Kidney epithelial cell (primary cell): ENCODE results near the gene SLC6A9. TPM values are rescaled to one million over a fixed set of nuclear protein-coding genes. Genes with fewer than 3 reads are reported as not detected.

Experiments
- DNase-seq: peaks from one replicate; pipeline ENCODE4 v3.0.0-alpha.2; 2010; ENCODE audit warnings: low read depth
- H3K27me3 ChIP-seq: 2 replicates; pipeline ENCODE4 v1.6.0; 2011; ENCODE audit warnings: low read length; ENCODE audit not compliant: control insufficient read depth, insufficient read depth
- H3K36me3 ChIP-seq: 2 replicates; pipeline ENCODE4 v1.5.1; 2011; ENCODE audit warnings: low read length; ENCODE audit not compliant: control insufficient read depth, insufficient read depth
- H3K4me3 ChIP-seq: 2 replicates; pipeline ENCODE4 v1.5.1; 2011; ENCODE audit warnings: low read depth, mild to moderate bottlenecking, control low read depth, low read length
- total RNA-seq: library from RNA; depleted of rRNA; stranded (reverse); fragments of >200 nt; gene quantifications from 2 replicates; pipeline ENCODE4 v1.2.3, GENCODE V29; 2015
- TF ChIP-seq, protein P1 (sequence below): IDR thresholded peaks from 2 replicates; pipeline ENCODE4 v1.5.1; 2011; ENCODE audit warnings: mild to moderate bottlenecking, moderate library complexity, low read length, control low read depth, inconsistent platforms; ENCODE audit not compliant: insufficient read depth, poor library complexity, severe bottlenecking

SLC6A9 gene
- total RNA-seq, 1 donor from 2014 or later = 22.4 TPM

GRCh38 chr1:44016041-44016889 lies 15.0 kb downstream of the SLC6A9 start:
- no peak overlapping the region for H3K4me3 ChIP-seq
- H3K36me3 ChIP-seq = no peaks in the 10 kb centered on the region
- DNase-seq = no peak
- peaks cover 15% of the 10 kb centered on the region for H3K27me3 ChIP-seq
- TF ChIP-seq, protein P1, sequence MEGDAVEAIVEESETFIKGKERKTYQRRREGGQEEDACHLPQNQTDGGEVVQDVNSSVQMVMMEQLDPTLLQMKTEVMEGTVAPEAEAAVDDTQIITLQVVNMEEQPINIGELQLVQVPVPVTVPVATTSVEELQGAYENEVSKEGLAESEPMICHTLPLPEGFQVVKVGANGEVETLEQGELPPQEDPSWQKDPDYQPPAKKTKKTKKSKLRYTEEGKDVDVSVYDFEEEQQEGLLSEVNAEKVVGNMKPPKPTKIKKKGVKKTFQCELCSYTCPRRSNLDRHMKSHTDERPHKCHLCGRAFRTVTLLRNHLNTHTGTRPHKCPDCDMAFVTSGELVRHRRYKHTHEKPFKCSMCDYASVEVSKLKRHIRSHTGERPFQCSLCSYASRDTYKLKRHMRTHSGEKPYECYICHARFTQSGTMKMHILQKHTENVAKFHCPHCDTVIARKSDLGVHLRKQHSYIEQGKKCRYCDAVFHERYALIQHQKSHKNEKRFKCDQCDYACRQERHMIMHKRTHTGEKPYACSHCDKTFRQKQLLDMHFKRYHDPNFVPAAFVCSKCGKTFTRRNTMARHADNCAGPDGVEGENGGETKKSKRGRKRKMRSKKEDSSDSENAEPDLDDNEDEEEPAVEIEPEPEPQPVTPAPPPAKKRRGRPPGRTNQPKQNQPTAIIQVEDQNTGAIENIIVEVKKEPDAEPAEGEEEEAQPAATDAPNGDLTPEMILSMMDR = no peak

DNA sequence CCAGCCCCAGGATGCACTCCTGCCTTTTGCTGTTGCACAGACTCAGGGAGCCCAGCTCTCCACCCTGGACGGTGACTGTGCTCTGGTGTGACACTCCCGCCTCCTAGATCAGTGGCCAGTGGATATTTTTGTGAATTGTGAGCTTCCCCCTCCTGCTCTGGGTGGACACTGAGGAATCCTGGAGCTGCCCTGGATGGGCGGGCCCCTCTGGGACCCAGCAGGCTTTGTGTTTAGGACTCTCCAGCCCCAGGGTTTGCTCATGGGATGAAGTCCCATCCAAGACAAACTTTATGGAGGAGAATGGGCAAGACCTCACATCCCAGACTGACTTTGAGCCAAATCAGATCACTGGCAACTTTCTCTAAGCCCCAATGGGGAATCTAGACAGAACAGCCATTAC lies 16.1 kb downstream of the SLC6A9 start:
- no peak overlapping the region for H3K4me3 ChIP-seq
- H3K36me3 ChIP-seq = no peaks in the 10 kb centered on the region
- DNase-seq = no peak
- H3K27me3 ChIP-seq = peaks cover 15% of the 10 kb centered on the region
- TF ChIP-seq, protein P1 = no peak

- peaks cover 15% of the 10 kb centered on the region for H3K27me3 ChIP-seq
- TF ChIP-seq, protein P1 = no peak
- DNase-seq = no peak
- H3K4me3 ChIP-seq = no peak overlapping the region
- H3K36me3 ChIP-seq = no peaks in the 10 kb centered on the region
These were observed 16.7 kb downstream of the SLC6A9 start for GRCh38 chr1:44014365-44015104.

- H3K36me3 ChIP-seq = no peaks in the 10 kb centered on the region
- H3K4me3 ChIP-seq = no peak overlapping the region
- TF ChIP-seq, protein P1 = no peak
- DNase-seq = no peak
- peaks cover 15% of the 10 kb centered on the region for H3K27me3 ChIP-seq
These were observed 17.3 kb downstream of the SLC6A9 start for GRCh38 chr1:44013949-44014348.

DNA sequence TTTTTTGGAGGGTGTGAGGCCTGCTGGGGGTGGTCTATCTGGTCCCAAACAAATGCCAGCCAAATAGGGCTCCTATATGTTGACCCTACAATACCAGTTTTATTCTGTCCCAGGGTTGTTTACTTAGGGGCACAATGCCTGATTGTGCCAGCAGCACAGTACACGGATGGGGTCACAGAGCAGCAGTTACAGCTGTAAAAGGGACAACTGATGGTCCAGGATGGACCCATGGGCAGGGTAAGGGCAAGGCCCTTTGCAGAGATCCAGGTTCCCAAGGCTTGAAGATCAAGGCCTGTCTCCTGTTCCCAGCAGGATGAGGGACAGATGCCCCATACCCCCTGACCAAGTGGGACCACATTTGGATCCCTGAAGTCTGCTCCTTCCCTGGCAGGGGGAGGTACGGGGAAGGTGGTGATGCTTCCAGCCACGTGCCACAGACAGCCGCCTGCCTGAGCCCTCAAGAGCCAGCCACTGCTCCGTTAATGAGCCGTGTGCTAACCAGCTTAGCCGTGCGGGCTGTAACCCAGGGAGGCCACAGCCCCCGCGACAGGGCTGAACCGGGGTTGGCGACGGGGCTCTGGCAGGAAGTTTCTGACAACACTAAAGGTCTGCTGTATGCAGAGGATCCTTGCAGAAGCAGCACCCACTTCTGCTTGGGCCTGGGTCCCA lies 18.2 kb downstream of the SLC6A9 start:
- H3K4me3 ChIP-seq = no peak overlapping the region
- H3K27me3 ChIP-seq = peaks cover 15% of the 10 kb centered on the region
- DNase-seq = no peak
- H3K36me3 ChIP-seq = no peaks in the 10 kb centered on the region
- TF ChIP-seq, protein P1 = no peak
